MM.1S (cell line): ENCODE data around the gene FBXO47.

Experiments
- DNase-seq: peaks from one replicate; pipeline ENCODE4 v3.0.0-alpha.2; 2015
- H2AFZ ChIP-seq: fragments of 300-600 bp; sonication (generic); 2 replicates; pipeline ENCODE4 v1.6.0; 2016; ENCODE audit warnings: antibody characterized with exemption, low read length
- H3F3A ChIP-seq: fragments of 300-600 bp; sonication (generic); 2 replicates; pipeline ENCODE4 v1.6.1; 2016; ENCODE audit warnings: mild to moderate bottlenecking, antibody characterized with exemption, low read length, moderate library complexity, mixed read lengths; ENCODE audit not compliant: insufficient read depth
- H3K27ac ChIP-seq: fragments of 300-600 bp; sonication (generic); 2 replicates; pipeline ENCODE4 v1.5.1; 2016; ENCODE audit warnings: mild to moderate bottlenecking, low read length
- H3K27me3 ChIP-seq: fragments of 300-600 bp; sonication (generic); replicated peaks from 2 replicates; pipeline ENCODE4 v1.6.0; 2016; ENCODE audit warnings: low read length; ENCODE audit not compliant: insufficient read depth
- H3K36me3 ChIP-seq: fragments of 300-600 bp; sonication (generic); replicated peaks from 2 replicates; pipeline ENCODE4 v1.6.1; 2016; ENCODE audit warnings: mild to moderate bottlenecking, low read length, mixed read lengths; ENCODE audit not compliant: insufficient read depth
- H3K4me1 ChIP-seq: fragments of 300-600 bp; sonication (generic); 2 replicates; pipeline ENCODE4 v1.6.1; 2016; ENCODE audit warnings: low read length, mixed read lengths
- H3K4me2 ChIP-seq: fragments of 300-600 bp; sonication (generic); 2 replicates; pipeline ENCODE4 v1.6.0; 2016; ENCODE audit warnings: low read depth, low read length
- H3K4me3 ChIP-seq: fragments of 300-600 bp; sonication (generic); 2 replicates; pipeline ENCODE4 v1.5.1; 2016; ENCODE audit warnings: low read length, mixed read lengths
- H3K79me2 ChIP-seq: fragments of 300-600 bp; sonication (generic); 2 replicates; pipeline ENCODE4 v1.6.1; 2016; ENCODE audit warnings: mixed run types, low read length, mixed read lengths
- H3K9ac ChIP-seq: fragments of 300-600 bp; sonication (generic); 2 replicates; pipeline ENCODE4 v1.6.1; 2016; ENCODE audit warnings: low read length, mixed read lengths
- H3K9me2 ChIP-seq: fragments of 300-600 bp; sonication (generic); replicated peaks from 2 replicates; pipeline ENCODE4 v1.6.1; 2016; ENCODE audit warnings: mild to moderate bottlenecking, low read length, mixed read lengths; ENCODE audit not compliant: insufficient read depth
- H3K9me3 ChIP-seq: fragments of 300-600 bp; sonication (generic); replicated peaks from 2 replicates; pipeline ENCODE4 v1.6.1; 2016; ENCODE audit warnings: mild to moderate bottlenecking, low read length, mixed read lengths; ENCODE audit not compliant: insufficient read depth
- H4K20me1 ChIP-seq: fragments of 300-600 bp; sonication (generic); 2 replicates; pipeline ENCODE4 v1.6.1; 2016; ENCODE audit warnings: mild to moderate bottlenecking, low read length, moderate library complexity, mixed read lengths; ENCODE audit not compliant: insufficient read depth
- EZH2 ChIP-seq: fragments of 300-600 bp; sonication (generic); optimal IDR thresholded peaks from 2 replicates; pipeline ENCODE3; 2017; ENCODE audit warnings: low read depth, mild to moderate bottlenecking, antibody characterized with exemption, low read length, mixed read lengths
- EZH2phosphoT487 ChIP-seq: fragments of 300-600 bp; sonication (generic); IDR thresholded peaks from 2 replicates; pipeline ENCODE4 v1.6.1; 2018; ENCODE audit warnings: antibody characterized with exemption, low read length
- TF ChIP-seq, protein P1 (sequence below): fragments of 300-600 bp; sonication (generic); IDR thresholded peaks from 2 replicates; pipeline ENCODE4 v1.5.1; 2016; ENCODE audit warnings: antibody characterized with exemption, low read length, mixed read lengths

Gene FBXO47

GRCh38 chr17:38897671-38898290, 69.4 kb downstream of the FBXO47 start:
- Histone ChIP-seq H3K36me3 (no peaks in the 10 kb centered on the region), H3K9ac (peak overlapping the region; percentile 56), H3F3A (peaks cover 15% of the 10 kb centered on the region), H3K4me2 (peak overlapping the region; percentile 96), H2AFZ (peak overlapping the region; percentile 65; the same call in 1 of the 2 replicates), H3K79me2 (peaks cover 41% of the 10 kb centered on the region), H3K9me2 (no peaks in the 10 kb centered on the region), H3K4me3 (no peak overlapping the region), H3K27ac (peak overlapping the region; percentile 88), H3K9me3 (no peaks in the 10 kb centered on the region), H4K20me1 (no peaks in the 10 kb centered on the region), H3K4me1 (peaks cover 33% of the 10 kb centered on the region), H3K27me3 (no peaks in the 10 kb centered on the region)
- TF ChIP-seq, protein P1, sequence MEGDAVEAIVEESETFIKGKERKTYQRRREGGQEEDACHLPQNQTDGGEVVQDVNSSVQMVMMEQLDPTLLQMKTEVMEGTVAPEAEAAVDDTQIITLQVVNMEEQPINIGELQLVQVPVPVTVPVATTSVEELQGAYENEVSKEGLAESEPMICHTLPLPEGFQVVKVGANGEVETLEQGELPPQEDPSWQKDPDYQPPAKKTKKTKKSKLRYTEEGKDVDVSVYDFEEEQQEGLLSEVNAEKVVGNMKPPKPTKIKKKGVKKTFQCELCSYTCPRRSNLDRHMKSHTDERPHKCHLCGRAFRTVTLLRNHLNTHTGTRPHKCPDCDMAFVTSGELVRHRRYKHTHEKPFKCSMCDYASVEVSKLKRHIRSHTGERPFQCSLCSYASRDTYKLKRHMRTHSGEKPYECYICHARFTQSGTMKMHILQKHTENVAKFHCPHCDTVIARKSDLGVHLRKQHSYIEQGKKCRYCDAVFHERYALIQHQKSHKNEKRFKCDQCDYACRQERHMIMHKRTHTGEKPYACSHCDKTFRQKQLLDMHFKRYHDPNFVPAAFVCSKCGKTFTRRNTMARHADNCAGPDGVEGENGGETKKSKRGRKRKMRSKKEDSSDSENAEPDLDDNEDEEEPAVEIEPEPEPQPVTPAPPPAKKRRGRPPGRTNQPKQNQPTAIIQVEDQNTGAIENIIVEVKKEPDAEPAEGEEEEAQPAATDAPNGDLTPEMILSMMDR = no peak
- DNase-seq = no peak

DNA sequence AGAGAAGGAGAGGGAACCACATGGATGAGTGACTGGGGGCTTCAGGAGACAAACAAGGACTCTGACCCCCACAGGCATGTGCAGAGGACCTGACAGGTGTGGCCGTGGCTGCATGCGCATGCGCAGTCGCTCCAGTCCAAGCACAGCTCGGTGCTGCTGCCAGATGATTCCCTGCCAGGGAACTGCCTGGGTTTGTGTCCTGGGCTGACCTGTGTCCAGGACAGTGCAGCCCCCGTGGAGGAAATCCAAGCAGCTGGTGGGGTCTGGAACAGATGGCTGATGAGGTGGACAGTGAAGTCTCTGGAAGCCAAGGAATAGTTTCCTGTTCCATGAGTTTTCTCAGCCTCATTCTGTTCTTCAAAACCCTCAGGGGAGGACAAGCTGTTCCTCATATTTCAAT, 70.0 kb downstream of the FBXO47 start:
- Histone ChIP-seq H4K20me1 (no peaks in the 10 kb centered on the region), H3K9ac (no peak overlapping the region), H3K9me3 (no peaks in the 10 kb centered on the region), H3F3A (peaks cover 15% of the 10 kb centered on the region), H3K36me3 (no peaks in the 10 kb centered on the region), H3K79me2 (peaks cover 40% of the 10 kb centered on the region), H3K4me1 (peaks cover 33% of the 10 kb centered on the region), H3K9me2 (no peaks in the 10 kb centered on the region), H3K4me3 (no peak overlapping the region), H3K4me2 (no peak overlapping the region), H3K27me3 (no peaks in the 10 kb centered on the region), H3K27ac (peak overlapping the region; percentile 88; the same call in 1 of the 2 replicates), H2AFZ (no peak overlapping the region)
- TF ChIP-seq, protein P1 = no peak
- TF ChIP-seq EZH2phosphoT487 = no peak
- TF ChIP-seq EZH2 = no peak
- no peak for DNase-seq

GRCh38 chr17:38896346-38896954, 70.8 kb downstream of the FBXO47 start:
- H3K36me3 ChIP-seq = no peaks in the 10 kb centered on the region

More at GRCh38 chr17:38896346-38896954, 70.8 kb downstream of the FBXO47 start:
- Histone ChIP-seq H3K4me3 (no peak overlapping the region), H4K20me1 (no peaks in the 10 kb centered on the region), H3K4me2 (no peak overlapping the region), H3F3A (peaks cover 15% of the 10 kb centered on the region), H3K9me2 (no peaks in the 10 kb centered on the region), H3K9me3 (no peaks in the 10 kb centered on the region), H3K27me3 (no peaks in the 10 kb centered on the region), H2AFZ (no peak overlapping the region), H3K27ac (no peak overlapping the region; the same call in 1 of the 2 replicates), H3K79me2 (peaks cover 35% of the 10 kb centered on the region), H3K4me1 (peaks cover 33% of the 10 kb centered on the region), H3K9ac (no peak overlapping the region)
- TF ChIP-seq, protein P1 = no peak
- TF ChIP-seq EZH2phosphoT487 (no peak), EZH2 (no peak)
- DNase-seq = no peak
